OCI-LY7 (cell line): ENCODE results near the gene CERK. TPM values are rescaled to one million over a fixed set of nuclear protein-coding genes. Genes with fewer than 3 reads are reported as not detected.

Source experiments
- BruUV-seq: library from RNA; stranded (reverse); fragments of 400-500 nt; replicated peaks from 2 replicates; lab custom pipeline; 2021; lab: Mats Ljungman, UMichigan
- CTCF ChIA-PET: fragments of 300-600 bp; sonication (Branson Sonifier 250); formaldehyde crosslinking; loops from one replicate; lab custom pipeline; 2022; ENCODE audit warnings: antibody characterized with exemption; ENCODE audit not compliant: unreplicated experiment; lab: Charles Lee
- POLR2A ChIA-PET: fragments of 300-600 bp; sonication (Branson Sonifier 250); formaldehyde crosslinking; loops from one replicate; lab custom pipeline; 2022; ENCODE audit warnings: antibody characterized with exemption; lab: Charles Lee
- DNase-seq: peaks from one replicate; pipeline ENCODE4 v3.0.0-alpha.2; 2015; ENCODE audit warnings: low spot score
- H2AFZ ChIP-seq: fragments of 200-600 bp; sonication (generic), shearing (Covaris generic); 2 replicates; pipeline ENCODE4 v1.6.1; 2014; ENCODE audit warnings: mild to moderate bottlenecking, antibody characterized with exemption, low read length, moderate library complexity
- H3K27ac ChIP-seq: fragments of 200-600 bp; sonication (generic); 2 replicates; pipeline ENCODE4 v1.5.1; 2014; ENCODE audit warnings: mixed run types, low read depth, mild to moderate bottlenecking, moderate library complexity, low read length, inconsistent platforms; ENCODE audit not compliant: poor library complexity, severe bottlenecking
- H3K36me3 ChIP-seq: fragments of 200-600 bp; sonication (generic); 2 replicates; pipeline ENCODE4 v1.6.1; 2014; ENCODE audit warnings: mild to moderate bottlenecking, antibody characterized with exemption, low read length, moderate library complexity, mixed read lengths; ENCODE audit not compliant: insufficient read depth
- H3K4me1 ChIP-seq: fragments of 200-600 bp; sonication (generic); 2 replicates; pipeline ENCODE4 v1.5.1; 2014; ENCODE audit warnings: mild to moderate bottlenecking, low read length; ENCODE audit not compliant: insufficient read depth, poor library complexity, severe bottlenecking
- H3K4me2 ChIP-seq: fragments of 200-600 bp; sonication (generic); 2 replicates; pipeline ENCODE4 v1.6.1; 2014; ENCODE audit warnings: mild to moderate bottlenecking, low read length
- H3K4me3 ChIP-seq: fragments of 200-600 bp; sonication (generic); 2 replicates; pipeline ENCODE4 v1.5.1; 2014; ENCODE audit warnings: mild to moderate bottlenecking, low read depth, low read length; ENCODE audit not compliant: poor library complexity, severe bottlenecking
- H3K79me2 ChIP-seq: fragments of 200-600 bp; sonication (generic); 2 replicates; pipeline ENCODE4 v1.6.1; 2016; ENCODE audit warnings: low read depth, mild to moderate bottlenecking, low read length, moderate library complexity, mixed read lengths; ENCODE audit not compliant: insufficient read depth
- H3K9me2 ChIP-seq: fragments of 200-600 bp; sonication (generic); 2 replicates; pipeline ENCODE4 v1.6.1; 2016; ENCODE audit warnings: mild to moderate bottlenecking, low read length, mixed read lengths; ENCODE audit not compliant: insufficient read depth
- H3K9me3 ChIP-seq: fragments of 200-600 bp; sonication (generic); 2 replicates; pipeline ENCODE4 v1.6.1; 2014; ENCODE audit warnings: mild to moderate bottlenecking, mixed run types, low read length, mixed read lengths
- H4K20me1 ChIP-seq: fragments of 200-600 bp; sonication (generic); 2 replicates; pipeline ENCODE4 v1.6.1; 2014; ENCODE audit warnings: mild to moderate bottlenecking, antibody characterized with exemption, low read length, moderate library complexity, mixed read lengths; ENCODE audit not compliant: insufficient read depth
- EZH2phosphoT487 ChIP-seq: fragments of 200-600 bp; sonication (generic); IDR thresholded peaks from 2 replicates; pipeline ENCODE4 v1.6.1; 2018; ENCODE audit warnings: low read depth, borderline replicate concordance, mild to moderate bottlenecking, mixed run types, antibody characterized with exemption, low read length, moderate library complexity, mixed read lengths
- intact Hi-C: fragments of 100-400 bp; cut with micrococcal nuclease; formaldehyde crosslinking; loops from one replicate; pipeline ENCODE4 v1.10.0; 2022; ENCODE audit not compliant: unreplicated experiment
- total RNA-seq, 2 experiments: library from RNA; depleted of rRNA in 1 of 2; stranded (reverse); fragments of >200 nt in 1 of 2; shearing (Covaris generic) in 1 of 2; gene quantifications; 2 replicates each; pipeline ENCODE4 v1.2.3, GENCODE V29; 2014 to 2022
- TF ChIP-seq, protein P1 (sequence below): fragments of 200-600 bp; sonication (generic); conservative IDR thresholded peaks from 2 replicates; pipeline ENCODE4 v1.5.1; 2014; ENCODE audit warnings: mild to moderate bottlenecking, antibody characterized with exemption, low read length, moderate library complexity, mixed read lengths

The CERK gene
- total RNA-seq, 2 experiments from 2014 or later: 36.6 to 48.1 TPM

GRCh38 chr22:46753761-46754109 lies 15.7 kb upstream of the CERK start:
- H3K79me2 ChIP-seq: no peaks in the 10 kb centered on the region
- no peak for DNase-seq
- no peaks in the 10 kb centered on the region for H3K9me2 ChIP-seq
- H2AFZ ChIP-seq: no peak overlapping the region
- H3K4me1 ChIP-seq: no peaks in the 10 kb centered on the region
- ChIA-PET CTCF (no interaction called here), POLR2A (no interaction called here)
- intact Hi-C loops: no loop called here
- BruUV-seq: no TSS peak
- H3K4me3 ChIP-seq: no peak overlapping the region
- no peaks in the 10 kb centered on the region for H4K20me1 ChIP-seq
- H3K27ac ChIP-seq: no peak overlapping the region
- H3K9me3 ChIP-seq: peaks cover 19% of the 10 kb centered on the region; the same call in 1 of the 2 replicates
- peaks cover 7% of the 10 kb centered on the region; the same call in 1 of the 2 replicates for H3K36me3 ChIP-seq
- H3K4me2 ChIP-seq: no peak overlapping the region
- no peak for TF ChIP-seq EZH2phosphoT487
- TF ChIP-seq, protein P1, sequence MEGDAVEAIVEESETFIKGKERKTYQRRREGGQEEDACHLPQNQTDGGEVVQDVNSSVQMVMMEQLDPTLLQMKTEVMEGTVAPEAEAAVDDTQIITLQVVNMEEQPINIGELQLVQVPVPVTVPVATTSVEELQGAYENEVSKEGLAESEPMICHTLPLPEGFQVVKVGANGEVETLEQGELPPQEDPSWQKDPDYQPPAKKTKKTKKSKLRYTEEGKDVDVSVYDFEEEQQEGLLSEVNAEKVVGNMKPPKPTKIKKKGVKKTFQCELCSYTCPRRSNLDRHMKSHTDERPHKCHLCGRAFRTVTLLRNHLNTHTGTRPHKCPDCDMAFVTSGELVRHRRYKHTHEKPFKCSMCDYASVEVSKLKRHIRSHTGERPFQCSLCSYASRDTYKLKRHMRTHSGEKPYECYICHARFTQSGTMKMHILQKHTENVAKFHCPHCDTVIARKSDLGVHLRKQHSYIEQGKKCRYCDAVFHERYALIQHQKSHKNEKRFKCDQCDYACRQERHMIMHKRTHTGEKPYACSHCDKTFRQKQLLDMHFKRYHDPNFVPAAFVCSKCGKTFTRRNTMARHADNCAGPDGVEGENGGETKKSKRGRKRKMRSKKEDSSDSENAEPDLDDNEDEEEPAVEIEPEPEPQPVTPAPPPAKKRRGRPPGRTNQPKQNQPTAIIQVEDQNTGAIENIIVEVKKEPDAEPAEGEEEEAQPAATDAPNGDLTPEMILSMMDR: no peak

- Histone ChIP-seq H4K20me1 (no peaks in the 10 kb centered on the region), H3K4me1 (no peaks in the 10 kb centered on the region), H3K79me2 (no peaks in the 10 kb centered on the region), H3K9me3 (peaks cover 19% of the 10 kb centered on the region; the same call in 1 of the 2 replicates), H3K4me3 (no peak overlapping the region), H3K27ac (no peak overlapping the region), H3K9me2 (no peaks in the 10 kb centered on the region), H2AFZ (no peak overlapping the region), H3K4me2 (no peak overlapping the region), H3K36me3 (peaks cover 7% of the 10 kb centered on the region; the same call in 1 of the 2 replicates)
- intact Hi-C loops: no loop called here
- CTCF ChIA-PET: no interaction called here
- no peak for DNase-seq
- POLR2A ChIA-PET: no interaction called here
- TF ChIP-seq, protein P1: no peak
- TF ChIP-seq EZH2phosphoT487: no peak
- BruUV-seq: no TSS peak
Measured at GRCh38 chr22:46753360-46753759, 15.3 kb upstream of the CERK start.

DNA sequence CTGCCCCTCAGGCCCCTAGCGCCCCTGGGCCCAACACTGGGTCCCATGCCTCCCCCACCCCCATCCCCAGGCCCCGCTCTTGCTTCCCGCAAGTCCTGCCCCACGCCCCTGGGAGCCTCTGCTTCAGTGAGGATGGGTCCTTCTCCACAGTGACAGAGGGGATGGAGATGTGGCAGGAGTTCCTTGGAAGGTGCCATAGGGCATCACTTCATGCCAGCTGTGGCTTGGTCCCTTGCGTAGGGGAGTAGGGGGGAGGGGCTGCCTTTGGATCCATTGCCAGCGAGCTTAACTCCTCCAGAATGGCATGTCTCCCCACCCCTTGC lies 14.9 kb upstream of the CERK start:
- H3K4me3 ChIP-seq: no peak overlapping the region
- no peak for DNase-seq
- peaks cover 7% of the 10 kb centered on the region; the same call in 1 of the 2 replicates for H3K36me3 ChIP-seq
- H3K9me2 ChIP-seq: no peaks in the 10 kb centered on the region
- H3K9me3 ChIP-seq: peaks cover 19% of the 10 kb centered on the region; the same call in 1 of the 2 replicates
- H3K4me2 ChIP-seq: no peak overlapping the region
- H3K4me1 ChIP-seq: no peaks in the 10 kb centered on the region
- no TSS peak for BruUV-seq
- H2AFZ ChIP-seq: no peak overlapping the region
- POLR2A ChIA-PET: no interaction called here
- TF ChIP-seq, protein P1: no peak
- TF ChIP-seq EZH2phosphoT487: no peak
- no peaks in the 10 kb centered on the region for H3K79me2 ChIP-seq
- no peak overlapping the region for H3K27ac ChIP-seq
- no peaks in the 10 kb centered on the region for H4K20me1 ChIP-seq
- intact Hi-C loops: no loop called here
- CTCF ChIA-PET: no interaction called here
